PC-9 (cell line): ENCODE results near the gene SYNM. TPM values are rescaled to one million over a fixed set of nuclear protein-coding genes. Genes with fewer than 3 reads are reported as not detected.

Source experiments
- BruUV-seq: library from RNA; stranded (reverse); fragments of 400-500 nt; replicated peaks from 2 replicates; lab custom pipeline; 2021; lab: Mats Ljungman, UMichigan
- CTCF ChIA-PET: fragments of 300-600 bp; sonication (Branson Sonifier 250); formaldehyde crosslinking; loops from one replicate; lab custom pipeline; 2022; ENCODE audit warnings: antibody characterized with exemption; lab: Charles Lee
- POLR2A ChIA-PET: fragments of 300-600 bp; sonication (Branson Sonifier 250); formaldehyde crosslinking; loops from one replicate; lab custom pipeline; 2022; ENCODE audit warnings: antibody characterized with exemption; ENCODE audit not compliant: unreplicated experiment; lab: Charles Lee
- DNase-seq, 2 experiments: peaks; one replicate each; pipeline versions ENCODE4 v3.0.0 to v3.0.0-alpha.2; 2015 to 2022; ENCODE audit warnings: mixed read lengths in 1 of 2
- H2AFZ ChIP-seq: fragments of 200-600 bp; sonication (generic); 2 replicates; pipeline ENCODE4 v1.8.1; 2017; ENCODE audit warnings: antibody characterized with exemption
- H3F3A ChIP-seq: fragments of 200-600 bp; sonication (generic); 2 replicates; pipeline ENCODE4 v1.8.1; 2017; ENCODE audit warnings: antibody characterized with exemption, mild to moderate bottlenecking, low read depth; ENCODE audit not compliant: insufficient read depth
- H3K27ac ChIP-seq: fragments of 200-600 bp; sonication (generic); 2 replicates; pipeline ENCODE4 v1.6.1; 2016; ENCODE audit warnings: mixed run types
- H3K27me3 ChIP-seq: fragments of 200-600 bp; sonication (generic); 2 replicates; pipeline ENCODE4 v1.6.1; 2016; ENCODE audit warnings: low read depth, mixed run types; ENCODE audit not compliant: insufficient read depth
- H3K36me3 ChIP-seq: fragments of 200-600 bp; sonication (generic); 2 replicates; pipeline ENCODE4 v1.6.1; 2016; ENCODE audit warnings: low read depth, mixed run types
- H3K4me1 ChIP-seq: fragments of 200-600 bp; sonication (generic); replicated peaks from 2 replicates; pipeline ENCODE4 v1.6.1; 2016; ENCODE audit warnings: mixed run types; ENCODE audit not compliant: insufficient read depth
- H3K4me2 ChIP-seq: fragments of 200-600 bp; sonication (generic); 2 replicates; pipeline ENCODE4 v1.6.1; 2017; ENCODE audit warnings: mixed run types
- H3K4me3 ChIP-seq: fragments of 200-600 bp; sonication (generic); 2 replicates; pipeline ENCODE4 v1.6.1; 2016; ENCODE audit warnings: mixed run types
- H3K79me2 ChIP-seq: fragments of 200-600 bp; sonication (generic); 2 replicates; pipeline ENCODE4 v1.6.1; 2017; ENCODE audit warnings: low read depth, mixed run types
- H3K9me2 ChIP-seq: fragments of 200-600 bp; sonication (generic); 2 replicates; pipeline ENCODE4 v1.8.1; 2017; ENCODE audit warnings: mild to moderate bottlenecking; ENCODE audit not compliant: insufficient read depth
- H3K9me3 ChIP-seq: fragments of 200-600 bp; sonication (generic); 2 replicates; pipeline ENCODE4 v1.8.1; 2016; ENCODE audit warnings: low read depth; ENCODE audit not compliant: insufficient read depth
- H4K20me1 ChIP-seq: fragments of 200-600 bp; sonication (generic); 2 replicates; pipeline ENCODE4 v1.8.1; 2017; ENCODE audit not compliant: insufficient read depth
- CTCF ChIP-seq: fragments of 200-600 bp; sonication (generic); conservative IDR thresholded peaks from 2 replicates; pipeline ENCODE4 v1.6.1; 2017; ENCODE audit warnings: mixed run types, antibody characterized with exemption, mild to moderate bottlenecking, moderate library complexity
- EZH2 ChIP-seq: fragments of 200-600 bp; sonication (generic); IDR thresholded peaks from 2 replicates; pipeline ENCODE4 v1.8.0; 2017; ENCODE audit warnings: antibody characterized with exemption, low read depth
- intact Hi-C: fragments of 100-400 bp; cut with micrococcal nuclease; formaldehyde crosslinking; loops from one replicate; pipeline ENCODE4 v1.10.0; 2022; ENCODE audit not compliant: unreplicated experiment
- total RNA-seq: library from RNA; stranded (reverse); gene quantifications from 2 replicates; pipeline ENCODE4 v1.2.3, GENCODE V29; 2021

The SYNM gene
- total RNA-seq, 1 experiment from 2014 or later = 2.4 TPM

GRCh38 chr15:99124641-99125040, 19.8 kb downstream of the SYNM start:
- no peaks in the 10 kb centered on the region for H3K79me2 ChIP-seq
- intact Hi-C loops = loop anchor here (1.0 kb wide), 1 partner anchor 19 kb away; the partner anchor contains the start of gene SYNM
- H3K4me3 ChIP-seq = no peak overlapping the region
- POLR2A ChIA-PET = no interaction called here
- no peaks in the 10 kb centered on the region for H3K9me3 ChIP-seq
- TF ChIP-seq EZH2 = no peak
- CTCF ChIA-PET = no interaction called here
- no peaks in the 10 kb centered on the region for H3K27me3 ChIP-seq
- H3F3A ChIP-seq = peaks cover 27% of the 10 kb centered on the region
- H3K9me2 ChIP-seq = no peaks in the 10 kb centered on the region
- H3K4me2 ChIP-seq = peak overlapping the region; percentile 92
- DNase-seq = no peak
- no peaks in the 10 kb centered on the region for H3K36me3 ChIP-seq
- peak overlapping the region; percentile 93 for H3K27ac ChIP-seq
- H4K20me1 ChIP-seq = no peaks in the 10 kb centered on the region
- H2AFZ ChIP-seq = no peak overlapping the region
- peaks cover 43% of the 10 kb centered on the region for H3K4me1 ChIP-seq
- no TSS peak for BruUV-seq

GRCh38 chr15:99125061-99125891, 20.4 kb downstream of the SYNM start:
- POLR2A ChIA-PET = no interaction called here
- no peaks in the 10 kb centered on the region for H3K9me2 ChIP-seq
- peaks cover 27% of the 10 kb centered on the region for H3F3A ChIP-seq
- peaks cover 43% of the 10 kb centered on the region for H3K4me1 ChIP-seq
- H3K27me3 ChIP-seq = no peaks in the 10 kb centered on the region
- no peak for DNase-seq
- H3K9me3 ChIP-seq = no peaks in the 10 kb centered on the region
- no peak overlapping the region for H3K27ac ChIP-seq
- intact Hi-C loops = no loop called here
- no peak overlapping the region for H3K4me3 ChIP-seq
- no peaks in the 10 kb centered on the region for H3K36me3 ChIP-seq
- H3K79me2 ChIP-seq = no peaks in the 10 kb centered on the region
- no peak overlapping the region for H3K4me2 ChIP-seq
- BruUV-seq = no TSS peak
- no peaks in the 10 kb centered on the region for H4K20me1 ChIP-seq
- H2AFZ ChIP-seq = no peak overlapping the region
- TF ChIP-seq CTCF = no peak
- no peak for TF ChIP-seq EZH2
- CTCF ChIA-PET = no interaction called here

- H3K9me2 ChIP-seq = no peaks in the 10 kb centered on the region
- H3F3A ChIP-seq = peaks cover 27% of the 10 kb centered on the region
- no peaks in the 10 kb centered on the region for H3K9me3 ChIP-seq
- no peak overlapping the region for H3K27ac ChIP-seq
- H3K4me2 ChIP-seq = no peak overlapping the region
- no peak overlapping the region for H3K4me3 ChIP-seq
- TF ChIP-seq CTCF (no peak), EZH2 (no peak)
- BruUV-seq = no TSS peak
- ChIA-PET POLR2A (no interaction called here), CTCF (no interaction called here)
- H3K36me3 ChIP-seq = no peaks in the 10 kb centered on the region
- no peaks in the 10 kb centered on the region for H4K20me1 ChIP-seq
- H3K79me2 ChIP-seq = no peaks in the 10 kb centered on the region
- H2AFZ ChIP-seq = no peak overlapping the region
- DNase-seq = no peak
- intact Hi-C loops = no loop called here
- peaks cover 43% of the 10 kb centered on the region for H3K4me1 ChIP-seq
- no peaks in the 10 kb centered on the region for H3K27me3 ChIP-seq
Observed at GRCh38 chr15:99126131-99126588, 21.3 kb downstream of the SYNM start.
